Activated CD4-positive, alpha-beta T cell treated with anti-CD3 and anti-CD28 coated beads, Interleukin-10, Interleukin-2, amounts not matched to agents 100 ng/mL and 50 ng/mL, durations not matched to agents 16 hours and 8 hours (primary cell): ENCODE measurements around the gene SORL1.

Experiments used
- DNase-seq: peaks from one replicate; pipeline ENCODE4 v3.0.0-alpha.2; 2020

SORL1 gene

DNA sequence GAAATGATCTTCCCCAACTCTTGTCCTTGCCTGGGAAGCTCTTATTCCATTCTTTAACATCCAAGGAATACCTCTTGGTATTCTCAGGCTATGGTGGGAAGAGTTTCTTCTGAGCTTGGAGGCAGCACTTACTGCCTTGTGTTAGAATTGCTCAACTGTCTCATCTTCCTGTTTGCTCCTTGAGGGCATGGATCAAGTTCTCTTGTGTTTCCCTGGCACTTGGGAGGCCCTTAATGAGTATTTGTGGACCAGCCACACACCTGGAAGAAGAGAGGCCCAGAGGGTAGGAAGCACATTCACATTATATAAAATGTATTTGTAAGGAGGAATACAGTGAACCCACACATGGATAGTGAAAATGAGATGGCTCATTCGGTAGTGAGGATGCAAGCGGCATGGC lies 4.0 kb downstream of the SORL1 start:
- DNase-seq, result no peak

GRCh38 chr11:121456816-121457431 lies 4.8 kb downstream of the SORL1 start:
- DNase-seq, result no peak

DNA sequence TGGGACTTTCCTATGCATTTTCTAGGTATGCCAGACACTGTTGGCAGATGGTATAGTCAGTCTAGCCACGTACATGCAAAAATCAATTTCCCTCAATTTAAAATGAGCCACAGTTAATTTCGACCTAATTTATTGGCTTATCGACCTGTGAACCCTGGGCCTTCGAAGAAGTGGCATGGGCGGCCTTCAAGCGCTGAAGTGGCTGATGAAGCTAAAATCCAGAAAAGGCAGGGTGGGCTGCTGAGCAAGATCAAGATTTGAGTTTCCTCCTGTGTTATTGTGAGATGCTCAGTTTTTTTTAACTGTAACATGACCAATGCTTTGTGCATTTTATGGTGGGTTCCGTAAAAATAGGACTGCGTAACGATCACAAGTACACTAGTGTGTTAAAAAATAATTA lies 6.4 kb downstream of the SORL1 start:
- no peak for DNase-seq

DNA sequence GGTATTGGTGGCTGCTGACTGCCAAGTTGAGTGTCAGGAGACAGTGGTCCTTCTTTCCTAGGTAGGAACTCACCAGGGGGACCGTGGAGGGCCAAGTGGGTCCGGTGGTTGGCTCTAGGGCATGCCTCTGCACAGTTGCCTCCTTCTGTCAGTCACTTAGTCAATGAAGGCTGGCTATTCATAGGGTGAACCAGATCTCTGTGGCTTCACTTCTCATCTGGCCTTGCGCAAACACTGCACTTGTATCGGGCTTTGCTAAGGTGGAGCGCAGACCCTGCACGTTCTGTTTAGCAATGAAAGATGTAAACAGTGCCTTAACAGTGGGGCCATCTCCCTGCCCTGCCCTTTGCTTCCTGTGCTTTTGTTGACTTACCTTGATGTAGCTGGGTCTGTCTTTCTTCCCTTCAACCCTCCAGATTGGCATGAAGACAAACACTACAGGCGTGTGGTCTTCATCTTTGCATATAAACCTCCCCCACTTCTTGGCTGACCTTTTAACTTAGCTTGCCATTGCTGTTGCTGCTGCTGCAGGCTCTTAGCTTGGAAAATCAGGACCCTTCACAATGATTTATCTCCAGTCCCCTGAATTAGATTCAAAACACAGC lies 7.4 kb downstream of the SORL1 start:
- DNase-seq, result no peak

DNA sequence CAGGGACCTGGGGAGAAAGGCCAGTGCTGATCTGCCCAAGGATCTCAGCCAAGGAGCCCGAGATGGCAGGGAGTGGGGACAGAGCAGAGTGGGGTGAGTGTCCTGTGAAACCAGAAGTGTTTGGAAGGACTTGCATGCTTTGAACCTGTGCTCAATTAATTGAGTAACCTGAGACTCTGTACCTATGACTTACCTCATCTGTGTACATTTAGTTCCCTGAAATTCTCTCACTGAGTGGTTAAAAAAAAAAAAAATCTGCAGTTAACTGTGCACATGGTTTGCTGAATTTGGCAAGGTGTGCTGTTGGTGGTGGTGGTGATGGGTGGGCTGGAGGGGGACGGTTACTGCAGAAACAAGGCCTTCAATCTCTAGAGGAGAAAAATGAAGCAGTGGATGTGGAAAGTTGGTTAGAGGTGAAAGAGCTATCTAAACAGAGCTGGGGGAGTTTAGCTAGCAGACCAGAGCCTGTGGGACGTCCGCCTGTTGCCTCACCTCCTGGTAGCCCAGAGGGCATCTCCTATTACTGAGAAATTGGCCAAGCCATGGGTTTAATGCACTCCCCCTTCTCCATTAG lies 8.9 kb downstream of the SORL1 start:
- no peak for DNase-seq

- DNase-seq, result no peak
Observed at GRCh38 chr11:121461843-121462242, 9.7 kb downstream of the SORL1 start.

DNA sequence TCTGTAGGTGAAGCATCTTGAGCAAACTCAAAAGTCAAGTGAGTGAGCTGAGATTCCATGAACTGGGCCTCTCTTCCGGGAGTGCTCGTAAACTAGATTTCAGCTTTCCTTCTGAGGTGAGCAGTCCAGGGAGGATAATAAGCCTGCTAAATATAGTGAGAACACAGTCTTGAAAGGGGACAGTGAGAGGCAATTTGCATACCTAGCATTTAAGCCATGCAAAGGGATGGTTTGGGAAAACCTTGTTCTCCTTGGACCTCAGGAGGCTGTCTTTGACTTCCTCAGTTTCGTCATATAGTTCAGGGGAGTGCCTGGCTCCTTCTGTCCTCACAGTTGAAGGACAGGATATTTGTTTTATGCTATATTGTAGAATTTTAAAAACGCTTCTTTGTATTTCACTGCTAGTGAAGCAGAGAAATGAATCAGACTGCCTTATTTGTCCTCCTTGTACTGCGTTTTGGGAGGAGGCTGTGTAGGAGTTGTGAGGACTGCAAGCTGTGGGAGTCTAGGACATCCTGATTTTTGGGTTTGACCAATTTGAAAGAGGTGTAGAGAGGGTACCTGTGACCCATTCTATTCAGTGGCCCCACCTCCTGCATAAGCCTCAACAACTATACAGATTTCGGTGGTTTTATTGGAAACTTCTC lies 11.7 kb downstream of the SORL1 start:
- DNase-seq, result no peak

DNA sequence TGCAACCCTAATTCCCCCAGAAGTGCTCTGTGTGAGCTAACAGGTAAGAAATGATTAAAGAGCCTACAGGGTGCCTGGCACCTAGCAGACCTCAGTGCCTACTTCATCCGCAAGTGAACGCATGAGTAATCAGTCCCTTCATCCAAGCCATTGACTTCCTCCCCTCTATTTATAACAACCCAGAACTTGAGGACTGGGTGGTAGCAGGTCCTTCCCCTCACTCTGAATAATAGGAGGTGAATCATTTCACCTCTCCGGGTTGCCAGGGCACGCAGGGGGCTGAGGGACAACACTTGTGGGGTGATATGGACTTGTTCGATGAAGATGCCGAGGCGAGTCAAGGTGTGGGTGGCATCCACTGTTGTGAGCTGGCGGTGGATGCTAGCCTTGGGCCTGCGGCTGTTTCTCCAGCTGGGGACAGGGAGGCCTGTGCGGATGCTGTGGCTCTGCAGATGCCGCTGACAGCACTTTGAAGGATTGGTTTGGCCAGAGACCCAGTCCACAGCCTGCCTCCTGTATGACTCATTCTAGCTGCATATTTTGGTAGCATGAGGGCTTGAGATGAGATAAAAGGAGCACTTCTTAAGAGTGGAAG lies 12.3 kb downstream of the SORL1 start:
- DNase-seq, result peak; percentile 91

- no peak for DNase-seq
Observed at GRCh38 chr11:121465709-121466062, 13.6 kb downstream of the SORL1 start.

DNA sequence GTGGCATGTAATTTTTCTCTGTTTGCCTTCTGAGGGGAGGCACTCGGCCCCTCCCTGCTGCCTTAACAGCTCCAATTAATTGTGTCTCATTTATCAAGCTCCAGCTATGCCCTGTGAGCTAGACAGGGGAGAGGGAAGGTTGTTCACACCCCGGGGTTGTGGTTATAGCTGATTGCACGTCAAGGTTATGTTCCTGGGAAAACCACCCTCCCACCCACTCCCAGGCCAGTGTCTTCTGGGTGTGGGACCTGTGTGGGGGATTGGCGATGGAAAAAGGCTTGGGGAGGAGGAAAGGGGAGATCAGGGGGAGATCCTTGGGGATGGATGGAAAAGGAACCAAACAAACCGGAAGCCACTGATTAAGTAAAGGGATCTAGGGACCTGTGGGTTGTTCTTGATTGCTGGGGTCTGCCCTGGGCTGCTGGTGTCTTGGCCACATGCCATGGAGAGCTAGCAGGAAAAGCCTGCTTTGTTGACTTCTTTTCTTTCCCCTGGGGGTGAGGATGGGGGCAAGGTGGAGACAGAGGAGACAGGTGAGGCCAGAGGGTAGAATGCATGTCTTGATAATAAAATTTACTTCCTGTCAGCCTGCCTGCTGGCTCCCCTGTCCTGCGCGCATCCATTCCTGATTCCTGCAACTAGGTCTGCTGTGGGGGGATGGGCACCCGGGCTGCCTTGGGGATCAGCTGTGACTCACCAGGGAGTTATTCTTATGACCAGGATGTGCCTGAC lies 14.1 kb downstream of the SORL1 start:
- DNase-seq, result peak; percentile 61

DNA sequence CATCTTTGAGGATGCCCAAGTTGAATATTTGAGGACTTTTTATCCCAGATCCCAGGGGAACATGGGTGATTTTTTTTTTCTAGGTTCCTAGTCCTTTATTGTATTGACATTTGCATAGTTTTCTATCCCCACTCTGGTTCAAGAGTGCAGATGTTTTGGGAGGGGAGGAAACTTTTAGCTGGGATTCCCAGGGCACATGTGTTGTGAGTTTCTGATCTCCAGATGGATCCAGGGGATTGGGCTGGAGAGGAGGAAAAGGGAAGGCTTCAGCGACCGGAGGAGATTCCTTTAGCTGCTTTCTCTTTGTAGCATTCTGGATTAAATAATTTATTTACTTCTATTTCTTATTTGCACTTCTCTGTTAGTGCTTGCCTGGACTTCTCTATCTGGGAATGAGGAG lies 15.4 kb downstream of the SORL1 start:
- DNase-seq, result no peak

DNA sequence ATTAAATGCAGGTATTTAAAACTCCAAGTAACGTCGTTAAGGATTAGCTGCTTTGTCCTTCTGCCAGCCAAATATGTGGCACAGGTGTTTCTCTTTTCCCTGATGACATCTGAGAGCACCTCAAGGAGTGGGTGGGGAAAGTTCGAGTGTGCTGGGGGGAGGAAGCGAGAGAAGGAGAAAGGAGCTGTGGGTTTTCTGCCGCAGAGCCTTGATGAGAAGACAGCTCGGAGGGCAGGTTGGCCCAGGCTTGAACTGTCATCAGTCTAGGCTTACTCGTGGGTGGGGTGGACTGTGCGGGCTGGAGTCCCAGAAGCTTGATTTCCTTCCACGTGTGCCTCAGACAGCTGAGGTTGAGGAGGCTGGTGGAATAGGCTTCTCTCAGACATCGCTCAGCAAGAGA lies 15.9 kb downstream of the SORL1 start:
- peak; percentile 69 for DNase-seq

DNA sequence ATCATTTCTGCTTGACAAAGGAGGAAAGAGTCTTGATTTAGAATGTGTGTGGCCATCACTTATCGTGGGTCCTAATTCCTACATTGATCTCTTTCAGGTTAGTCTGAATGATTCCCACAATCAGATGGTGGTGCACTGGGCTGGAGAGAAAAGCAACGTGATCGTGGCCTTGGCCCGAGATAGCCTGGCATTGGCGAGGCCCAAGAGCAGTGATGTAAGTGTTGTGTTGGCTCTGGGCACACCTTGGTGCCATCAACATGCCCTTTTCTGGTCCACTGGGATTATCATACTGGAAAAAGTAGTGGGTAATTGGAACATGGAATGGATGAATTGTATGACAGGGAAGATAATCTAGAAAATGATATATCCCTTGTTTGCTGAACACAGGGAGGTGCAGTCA lies 17.8 kb downstream of the SORL1 start:
- DNase-seq, result no peak

DNA sequence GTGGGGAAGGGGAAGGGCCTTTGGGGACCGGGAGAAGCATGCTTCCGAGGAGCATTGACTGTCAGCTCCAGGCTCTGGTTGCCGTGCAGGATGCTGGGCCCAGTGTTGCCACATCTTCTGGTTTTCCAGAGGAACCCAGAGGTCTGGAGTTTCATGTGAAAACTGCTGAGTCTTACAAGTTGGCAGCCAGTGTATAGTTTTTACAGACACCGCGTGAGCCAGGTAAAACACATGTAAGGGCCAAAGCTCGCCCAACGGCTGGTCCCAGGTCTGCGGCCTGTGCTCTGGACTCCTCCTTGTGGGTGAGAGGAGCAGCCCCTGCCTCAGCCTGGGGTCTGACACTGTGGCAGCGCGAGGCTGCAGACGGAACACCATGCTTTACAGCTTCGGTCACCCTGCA lies 19.1 kb downstream of the SORL1 start:
- no peak for DNase-seq

DNA sequence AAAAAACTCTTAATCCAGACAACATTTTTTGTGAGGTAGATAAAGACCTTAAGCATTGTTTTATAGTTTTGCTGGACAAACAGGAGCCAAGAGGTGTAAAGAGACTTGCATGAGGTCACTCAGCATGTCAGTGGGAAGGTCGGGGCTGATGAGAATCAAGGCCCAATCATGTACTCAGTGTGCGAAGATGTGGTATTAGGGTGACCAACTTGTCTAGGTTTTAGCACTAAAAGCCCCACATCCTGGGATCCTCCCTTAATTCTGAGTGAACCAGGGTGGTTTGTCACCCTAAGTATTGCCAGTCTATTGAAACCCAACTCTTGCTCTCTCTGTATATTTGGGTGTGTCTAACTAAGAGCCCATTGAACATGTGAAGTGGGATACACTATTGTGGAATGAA lies 20.2 kb downstream of the SORL1 start:
- no peak for DNase-seq

DNA sequence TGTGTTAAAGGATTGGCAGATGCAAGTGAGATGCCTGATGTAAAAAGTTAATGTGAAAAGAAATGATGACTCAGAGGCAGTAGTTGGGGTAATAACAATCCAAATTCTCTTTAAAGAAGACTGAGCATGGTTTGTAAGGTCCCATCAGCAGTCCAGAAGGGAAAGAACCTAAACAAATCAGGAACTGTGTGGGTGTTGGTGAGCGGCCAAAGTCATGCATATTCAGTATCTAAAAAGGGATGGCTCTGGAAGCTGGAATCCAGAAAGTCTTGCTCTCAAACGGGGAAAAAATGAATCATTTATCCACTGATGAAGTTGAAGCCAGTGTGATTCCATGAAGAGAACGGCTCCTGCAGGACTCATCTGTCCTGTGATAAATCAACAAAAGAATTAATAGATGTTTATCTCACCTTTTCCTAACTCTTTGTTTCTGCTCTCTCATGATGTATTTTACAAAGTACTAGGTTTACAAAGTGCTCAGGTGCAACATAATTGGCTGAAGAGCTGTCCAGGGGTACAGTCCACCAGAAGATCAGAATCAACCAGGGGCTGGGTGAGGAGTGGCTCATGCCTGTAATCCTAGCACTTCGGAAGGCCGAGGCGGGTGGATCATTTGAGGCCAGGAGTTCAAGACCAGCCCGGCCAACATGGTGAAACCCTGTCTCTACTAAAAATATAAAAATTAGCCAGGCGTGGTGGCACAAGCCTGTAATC lies 21.1 kb downstream of the SORL1 start:
- no peak for DNase-seq

GRCh38 chr11:121474680-121475079 lies 22.6 kb downstream of the SORL1 start:
- DNase-seq, result no peak

DNA sequence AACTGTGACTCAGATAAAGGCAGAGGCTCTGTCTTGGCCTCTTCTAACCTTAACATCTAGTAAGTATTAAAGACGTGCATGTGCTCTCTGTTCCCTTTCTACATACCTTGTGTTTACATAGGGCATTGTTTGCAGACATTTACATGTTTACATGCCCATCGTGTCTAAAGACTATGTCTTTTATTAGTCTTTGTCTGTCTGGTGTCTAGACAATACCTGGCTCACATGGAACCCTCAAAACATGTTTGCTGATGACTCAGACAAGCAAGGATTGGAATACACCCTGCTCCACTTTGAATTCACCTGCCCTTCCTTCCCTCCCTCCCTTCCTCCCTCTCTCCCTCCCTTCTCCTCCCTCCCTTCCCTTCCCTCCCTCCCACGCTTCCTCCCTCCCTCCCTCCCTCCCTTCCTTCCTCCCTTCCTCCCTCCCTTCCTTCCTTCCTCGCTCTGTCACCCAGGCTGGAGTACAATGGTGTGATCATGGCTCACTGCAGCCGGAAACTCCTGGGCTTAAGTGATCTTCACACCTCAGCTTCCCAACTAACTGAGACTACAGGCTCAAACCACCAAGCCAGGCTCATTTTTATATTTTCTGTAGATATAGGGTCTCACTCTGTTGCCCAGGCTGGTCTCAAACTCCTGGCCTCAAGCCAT lies 24.4 kb downstream of the SORL1 start:
- no peak for DNase-seq

DNA sequence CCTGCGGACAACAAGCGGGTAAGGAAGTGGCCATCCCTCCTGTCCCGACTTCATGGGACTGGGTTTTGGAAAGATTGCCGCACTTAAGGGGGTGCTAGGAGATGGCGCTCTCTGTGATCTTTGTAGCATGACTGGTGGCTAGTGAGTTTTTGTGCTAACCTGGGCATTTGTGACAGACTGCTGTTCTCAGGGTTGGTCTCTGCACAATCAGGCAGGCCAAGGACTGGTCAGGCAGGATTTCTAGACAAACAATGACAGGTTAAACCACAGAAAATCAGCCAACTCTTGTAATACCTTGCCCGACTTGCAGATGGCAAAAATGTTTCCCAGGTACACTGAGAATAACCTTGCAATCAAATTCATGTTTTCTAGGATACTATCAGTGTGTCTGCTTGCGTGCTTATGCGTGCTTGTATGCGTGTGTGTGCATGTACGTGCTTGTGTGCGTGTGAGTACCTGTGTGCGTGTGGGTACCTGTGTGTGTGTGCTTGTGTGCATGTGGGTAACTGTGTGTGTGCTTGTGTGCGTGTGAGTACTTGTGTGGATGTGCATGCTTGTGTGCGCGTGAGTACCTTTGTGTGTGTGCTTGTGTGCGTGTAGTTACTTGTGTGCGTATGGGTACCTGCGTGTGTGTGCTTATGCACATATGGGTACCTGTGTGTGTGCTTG lies 26.2 kb downstream of the SORL1 start:
- DNase-seq, result no peak

DNA sequence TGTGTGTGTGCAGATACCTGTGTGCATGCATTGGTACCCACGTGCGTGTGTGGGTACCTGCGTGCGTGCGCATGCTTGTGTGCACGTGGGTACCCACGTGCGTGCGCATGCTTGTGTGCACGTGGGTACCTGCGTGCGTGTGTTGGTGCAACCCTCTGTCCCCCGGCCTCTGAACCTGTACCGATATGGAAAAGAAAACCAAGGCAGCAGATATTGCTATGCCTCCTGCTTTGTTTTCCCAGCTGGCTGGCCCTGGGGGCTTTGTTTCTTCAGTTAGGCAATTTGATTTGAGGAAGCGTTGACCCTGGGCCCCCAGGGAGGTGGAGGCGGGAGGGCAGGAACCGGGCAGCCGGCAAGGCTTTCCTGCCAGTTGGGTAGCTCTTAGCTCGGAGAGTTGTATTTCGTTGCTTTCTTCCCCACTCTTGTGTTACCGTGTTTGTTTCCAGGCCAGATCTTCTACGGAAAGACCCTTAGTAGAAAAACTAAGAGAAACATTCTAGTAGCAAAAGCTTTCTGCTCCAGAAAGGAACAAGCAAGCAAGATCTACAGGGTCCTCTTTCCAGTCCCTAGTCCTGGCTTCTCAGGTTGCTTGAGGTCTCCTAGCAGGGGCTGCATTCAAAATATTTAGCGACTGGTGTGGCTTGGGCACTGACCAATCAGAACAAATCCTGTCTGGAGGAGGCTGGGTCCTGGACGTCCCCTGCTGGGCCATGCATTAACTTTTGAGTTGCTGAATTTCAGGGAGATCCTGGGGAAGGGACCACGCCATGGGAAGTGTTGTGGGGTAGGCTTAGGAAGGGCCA lies 27.0 kb downstream of the SORL1 start:
- DNase-seq, result no peak
